HEK293 (cell line): Measurements from ENCODE around the gene MED13L.

ENCODE experiments used
- CTCF ChIA-PET: fragments of 350-600 bp; formaldehyde crosslinking; extraction: SDS; loops from one replicate; lab custom pipeline; 2021; ENCODE audit warnings: antibody characterized with exemption; lab: Yijun Ruan, JAX
- POLR2A ChIA-PET: fragments of 300-600 bp; formaldehyde crosslinking; extraction: SDS; loops from one replicate; lab custom pipeline; 2020; ENCODE audit warnings: antibody characterized with exemption, inconsistent platforms; lab: Yijun Ruan, JAX
- H3K27ac ChIP-seq: fragments of 200-500 bp; sonication (Bioruptor generic); 2 replicates; pipeline ENCODE4 v1.5.1; 2014; ENCODE audit warnings: low read depth, low read length, control low read depth, inconsistent platforms; ENCODE audit errors: extremely low read depth
- H3K36me3 ChIP-seq, 2 experiments: fragments of 200-500 bp in 1 of 2; sonication (Bioruptor generic) in 1 of 2; 1 replicate in 1 of 2; 2 replicates in 1 of 2; pipeline ENCODE4 v1.5.1; 2014 to 2017; ENCODE audit warnings: inconsistent platforms in 2 of 2, low read length in 2 of 2; ENCODE audit not compliant: control insufficient read depth in 2 of 2, insufficient read depth in 1 of 2
- H3K4me1 ChIP-seq: fragments of 200-500 bp; sonication (Bioruptor generic); 2 replicates; pipeline ENCODE4 v1.5.1; 2014; ENCODE audit warnings: mild to moderate bottlenecking, low read length, inconsistent platforms; ENCODE audit not compliant: control insufficient read depth, insufficient read depth
- H3K4me3 ChIP-seq: 2 replicates; pipeline ENCODE4 v1.5.1; 2011; ENCODE audit warnings: low read depth, mild to moderate bottlenecking, control low read depth, low read length, moderate library complexity
- H3K9me3 ChIP-seq: fragments of 200-500 bp; sonication (Bioruptor generic); 2 replicates; pipeline ENCODE4 v1.5.1; 2014; ENCODE audit warnings: low read depth, low read length, inconsistent platforms; ENCODE audit not compliant: control insufficient read depth, insufficient read depth
- ELK4 ChIP-seq: IDR thresholded peaks from 2 replicates; pipeline ENCODE4 v1.6.1; 2011; ENCODE audit warnings: mild to moderate bottlenecking, low read depth, low read length, borderline replicate concordance
- KLF16 ChIP-seq: fragments of 450-650 bp; formaldehyde crosslinking; IDR thresholded peaks from 2 replicates; pipeline ENCODE4 v1.5.1; 2017; ENCODE audit warnings: missing biosample characterization, missing genetic modification characterization
- SP3 ChIP-seq: fragments of 450-650 bp; formaldehyde crosslinking; IDR thresholded peaks from 2 replicates; pipeline ENCODE4 v1.5.1; 2016; ENCODE audit warnings: missing biosample characterization, missing genetic modification characterization
- ZBTB48 ChIP-seq: fragments of 450-650 bp; formaldehyde crosslinking; IDR thresholded peaks from 2 replicates; pipeline ENCODE4 v1.5.1; 2016; ENCODE audit warnings: missing biosample characterization, missing genetic modification characterization
- ZNF16 ChIP-seq: fragments of 450-650 bp; formaldehyde crosslinking; IDR thresholded peaks from 2 replicates; pipeline ENCODE4 v1.5.1; 2016; ENCODE audit warnings: low read depth, missing biosample characterization, missing genetic modification characterization
- ZNF335 ChIP-seq: fragments of 450-650 bp; formaldehyde crosslinking; conservative IDR thresholded peaks from 2 replicates; pipeline ENCODE4 v1.5.1; 2016; ENCODE audit warnings: missing biosample characterization, missing genetic modification characterization
- ZNF350 ChIP-seq: fragments of 450-650 bp; formaldehyde crosslinking; IDR thresholded peaks from 2 replicates; pipeline ENCODE4 v1.5.0; 2017; ENCODE audit warnings: missing biosample characterization, mild to moderate bottlenecking, missing genetic modification characterization
- ZNF398 ChIP-seq: fragments of 450-650 bp; formaldehyde crosslinking; IDR thresholded peaks from 2 replicates; pipeline ENCODE4 v1.5.1; 2017; ENCODE audit warnings: missing biosample characterization, missing genetic modification characterization
- ZNF513 ChIP-seq: fragments of 450-650 bp; IDR thresholded peaks from 2 replicates; pipeline ENCODE4 v1.5.1; 2018; ENCODE audit warnings: missing biosample characterization, missing genetic modification characterization
- ZNF518A ChIP-seq: fragments of 450-650 bp; formaldehyde crosslinking; conservative IDR thresholded peaks from 2 replicates; pipeline ENCODE4 v1.5.1; 2016; ENCODE audit warnings: low read depth, missing biosample characterization, missing genetic modification characterization
- ZNF623 ChIP-seq: fragments of 450-650 bp; formaldehyde crosslinking; IDR thresholded peaks from 2 replicates; pipeline ENCODE4 v1.5.1; 2016; ENCODE audit warnings: missing biosample characterization, missing genetic modification characterization
- ZNF677 ChIP-seq: fragments of 450-650 bp; IDR thresholded peaks from 2 replicates; pipeline ENCODE4 v1.5.0; 2018; ENCODE audit warnings: missing biosample characterization, mild to moderate bottlenecking, missing genetic modification characterization, moderate library complexity
- TF ChIP-seq, protein P1 (sequence below): fragments of 450-650 bp; formaldehyde crosslinking; conservative IDR thresholded peaks from 2 replicates; pipeline ENCODE4 v1.5.1; 2016; ENCODE audit warnings: low read depth, missing biosample characterization, missing genetic modification characterization
- TF ChIP-seq, protein P2 (sequence below): fragments of 450-650 bp; formaldehyde crosslinking; IDR thresholded peaks from 2 replicates; pipeline ENCODE4 v1.5.1; 2016; ENCODE audit warnings: missing biosample characterization, missing genetic modification characterization
- TF ChIP-seq, protein P3 (sequence below): fragments of 450-650 bp; formaldehyde crosslinking; optimal IDR thresholded peaks from 2 replicates; pipeline ENCODE3; 2016; ENCODE audit warnings: missing biosample characterization, mild to moderate bottlenecking, missing genetic modification characterization

Gene MED13L

GRCh38 chr12:116277467-116278278 is at the start of gene MED13L:
TSS of gene MED13L (minus strand) at chr12:116277693. CDS start at chr12:116277131, 562 bp downstream.
- peak within 1 kb of the TSS; percentile 95 for H3K27ac ChIP-seq
- ChIA-PET CTCF (interaction anchor here (0.8 kb wide), 1 partner anchor 11 kb away, joined by 5 read pairs; no protein-coding TSS in a partner anchor), POLR2A (interaction anchor here (0.6 to 1.5 kb wide), 3 partner anchors 99 to 256 kb away, joined by 3 to 4 read pairs (median 4); no protein-coding TSS in a partner anchor)
- H3K4me1 ChIP-seq, result peaks cover 12% of the 10 kb centered on the region; the same call in 1 of the 2 replicates
- no peaks in the 10 kb centered on the region for H3K9me3 ChIP-seq
- no peaks in the 10 kb centered on the region for H3K36me3 ChIP-seq
- TF ChIP-seq ZNF677, result peak; percentile 43; the same call in 1 of the 2 replicates
- 0 out of 2 replicates have a peak, but pooled peaks have one; percentile 56 for TF ChIP-seq ZBTB48 (tag by site-specific recombination)
- peak; percentile 72; the same call in 1 of the 2 replicates for TF ChIP-seq ZNF335
- no peak for TF ChIP-seq ZNF623 (tag by site-specific recombination)
- TF ChIP-seq SP3 (tag by site-specific recombination), result no peak
- TF ChIP-seq ZNF16 (tag by site-specific recombination), result no peak
- TF ChIP-seq, protein P1, sequence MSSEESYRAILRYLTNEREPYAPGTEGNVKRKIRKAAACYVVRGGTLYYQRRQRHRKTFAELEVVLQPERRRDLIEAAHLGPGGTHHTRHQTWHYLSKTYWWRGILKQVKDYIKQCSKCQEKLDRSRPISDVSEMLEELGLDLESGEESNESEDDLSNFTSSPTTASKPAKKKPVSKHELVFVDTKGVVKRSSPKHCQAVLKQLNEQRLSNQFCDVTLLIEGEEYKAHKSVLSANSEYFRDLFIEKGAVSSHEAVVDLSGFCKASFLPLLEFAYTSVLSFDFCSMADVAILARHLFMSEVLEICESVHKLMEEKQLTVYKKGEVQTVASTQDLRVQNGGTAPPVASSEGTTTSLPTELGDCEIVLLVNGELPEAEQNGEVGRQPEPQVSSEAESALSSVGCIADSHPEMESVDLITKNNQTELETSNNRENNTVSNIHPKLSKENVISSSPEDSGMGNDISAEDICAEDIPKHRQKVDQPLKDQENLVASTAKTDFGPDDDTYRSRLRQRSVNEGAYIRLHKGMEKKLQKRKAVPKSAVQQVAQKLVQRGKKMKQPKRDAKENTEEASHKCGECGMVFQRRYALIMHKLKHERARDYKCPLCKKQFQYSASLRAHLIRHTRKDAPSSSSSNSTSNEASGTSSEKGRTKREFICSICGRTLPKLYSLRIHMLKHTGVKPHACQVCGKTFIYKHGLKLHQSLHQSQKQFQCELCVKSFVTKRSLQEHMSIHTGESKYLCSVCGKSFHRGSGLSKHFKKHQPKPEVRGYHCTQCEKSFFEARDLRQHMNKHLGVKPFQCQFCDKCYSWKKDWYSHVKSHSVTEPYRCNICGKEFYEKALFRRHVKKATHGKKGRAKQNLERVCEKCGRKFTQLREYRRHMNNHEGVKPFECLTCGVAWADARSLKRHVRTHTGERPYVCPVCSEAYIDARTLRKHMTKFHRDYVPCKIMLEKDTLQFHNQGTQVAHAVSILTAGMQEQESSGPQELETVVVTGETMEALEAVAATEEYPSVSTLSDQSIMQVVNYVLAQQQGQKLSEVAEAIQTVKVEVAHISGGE, result no peak
- TF ChIP-seq ELK4, result no peak
- no peak for TF ChIP-seq KLF16 (tag by site-specific recombination)
- TF ChIP-seq, protein P2, sequence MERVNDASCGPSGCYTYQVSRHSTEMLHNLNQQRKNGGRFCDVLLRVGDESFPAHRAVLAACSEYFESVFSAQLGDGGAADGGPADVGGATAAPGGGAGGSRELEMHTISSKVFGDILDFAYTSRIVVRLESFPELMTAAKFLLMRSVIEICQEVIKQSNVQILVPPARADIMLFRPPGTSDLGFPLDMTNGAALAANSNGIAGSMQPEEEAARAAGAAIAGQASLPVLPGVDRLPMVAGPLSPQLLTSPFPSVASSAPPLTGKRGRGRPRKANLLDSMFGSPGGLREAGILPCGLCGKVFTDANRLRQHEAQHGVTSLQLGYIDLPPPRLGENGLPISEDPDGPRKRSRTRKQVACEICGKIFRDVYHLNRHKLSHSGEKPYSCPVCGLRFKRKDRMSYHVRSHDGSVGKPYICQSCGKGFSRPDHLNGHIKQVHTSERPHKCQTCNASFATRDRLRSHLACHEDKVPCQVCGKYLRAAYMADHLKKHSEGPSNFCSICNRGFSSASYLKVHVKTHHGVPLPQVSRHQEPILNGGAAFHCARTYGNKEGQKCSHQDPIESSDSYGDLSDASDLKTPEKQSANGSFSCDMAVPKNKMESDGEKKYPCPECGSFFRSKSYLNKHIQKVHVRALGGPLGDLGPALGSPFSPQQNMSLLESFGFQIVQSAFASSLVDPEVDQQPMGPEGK, result peak; percentile 13; the same call in 1 of the 2 replicates
- TF ChIP-seq ZNF518A (tag by site-specific recombination), result no peak
- peak; percentile 73; the same call in 1 of the 2 replicates for TF ChIP-seq ZNF513 (tag by site-specific recombination)
- no peak for TF ChIP-seq ZNF350
- peak; percentile 90 for TF ChIP-seq ZNF398 (tag by site-specific recombination)
- TF ChIP-seq, protein P3, sequence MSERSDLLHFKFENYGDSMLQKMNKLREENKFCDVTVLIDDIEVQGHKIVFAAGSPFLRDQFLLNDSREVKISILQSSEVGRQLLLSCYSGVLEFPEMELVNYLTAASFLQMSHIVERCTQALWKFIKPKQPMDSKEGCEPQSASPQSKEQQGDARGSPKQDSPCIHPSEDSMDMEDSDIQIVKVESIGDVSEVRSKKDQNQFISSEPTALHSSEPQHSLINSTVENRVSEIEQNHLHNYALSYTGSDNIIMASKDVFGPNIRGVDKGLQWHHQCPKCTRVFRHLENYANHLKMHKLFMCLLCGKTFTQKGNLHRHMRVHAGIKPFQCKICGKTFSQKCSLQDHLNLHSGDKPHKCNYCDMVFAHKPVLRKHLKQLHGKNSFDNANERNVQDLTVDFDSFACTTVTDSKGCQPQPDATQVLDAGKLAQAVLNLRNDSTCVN (tag by site-specific recombination), result peak; percentile 35
- peak within 1 kb of the TSS; percentile 65 for H3K4me3 ChIP-seq
